GM19023 (cell line): ENCODE results near the gene LMO2.
"Not testable (repeated sequence)": the region's sequence is repeated elsewhere in the genome, so short reads cannot be mapped to it uniquely, and the experiment has no call there.

ENCODE experiments used
- ATAC-seq: cut with Tn5 transposase; IDR thresholded peaks from one replicate; pipeline ENCODE4 v1.9.1; 2021; ENCODE audit warnings: mild to moderate bottlenecking, moderate library complexity; ENCODE audit not compliant: unreplicated experiment

Gene LMO2

GRCh38 chr11:33828604-33829429 is 63.1 kb downstream of the LMO2 start:
- no peak for ATAC-seq

GRCh38 chr11:33827206-33827605 is 64.7 kb downstream of the LMO2 start:
- ATAC-seq: no peak

GRCh38 chr11:33825854-33826560 is 65.9 kb downstream of the LMO2 start:
- ATAC-seq: no peak

- not testable (repeated sequence) for ATAC-seq
Observed at GRCh38 chr11:33822981-33823380, 68.9 kb downstream of the LMO2 start.

GRCh38 chr11:33819278-33820035 is 72.4 kb downstream of the LMO2 start:
- ATAC-seq: no peak
